ENCODE data around the gene NUMB.

The NUMB gene

DNA sequence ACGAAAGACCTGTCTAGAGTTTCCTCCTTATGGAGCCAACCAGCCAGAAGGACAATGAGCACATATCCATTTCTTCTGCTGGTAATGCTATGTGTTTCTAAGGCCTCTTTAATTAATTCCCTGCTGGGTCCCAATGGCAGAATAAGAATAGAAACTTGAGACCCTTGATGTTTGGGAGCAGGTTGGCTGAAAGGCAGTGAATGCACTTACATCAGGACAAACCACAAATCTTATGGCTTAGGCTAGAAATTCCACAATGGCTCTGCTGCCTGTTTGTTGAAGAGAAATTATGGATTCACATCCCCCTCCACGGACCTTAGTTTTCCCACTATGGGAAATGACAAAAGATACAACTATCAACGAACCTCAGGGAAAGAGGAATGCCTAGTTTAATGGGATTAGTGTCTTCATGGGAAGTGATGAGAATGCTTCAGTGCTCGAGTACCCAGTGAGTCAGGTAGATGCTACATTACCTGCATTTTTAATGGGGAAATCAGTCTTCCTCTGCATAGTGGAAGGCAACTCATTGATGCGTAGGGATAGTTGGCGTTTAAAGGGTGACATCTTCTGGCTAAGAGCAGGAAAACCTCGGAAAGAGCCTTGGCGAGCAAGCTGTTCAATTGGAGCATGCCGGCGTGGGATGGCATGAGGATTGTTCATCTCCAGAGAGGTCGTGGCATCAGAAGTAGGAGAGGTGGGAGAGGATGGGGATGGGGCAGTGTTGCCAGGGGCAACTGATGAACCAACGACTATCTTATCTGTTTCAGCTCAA lies 174.6 kb downstream of the NUMB start:
- DNase-seq = no peak

- DNase-seq = no peak
Measured at GRCh38 chr14:73280903-73281302, 177.4 kb downstream of the NUMB start.

DNA sequence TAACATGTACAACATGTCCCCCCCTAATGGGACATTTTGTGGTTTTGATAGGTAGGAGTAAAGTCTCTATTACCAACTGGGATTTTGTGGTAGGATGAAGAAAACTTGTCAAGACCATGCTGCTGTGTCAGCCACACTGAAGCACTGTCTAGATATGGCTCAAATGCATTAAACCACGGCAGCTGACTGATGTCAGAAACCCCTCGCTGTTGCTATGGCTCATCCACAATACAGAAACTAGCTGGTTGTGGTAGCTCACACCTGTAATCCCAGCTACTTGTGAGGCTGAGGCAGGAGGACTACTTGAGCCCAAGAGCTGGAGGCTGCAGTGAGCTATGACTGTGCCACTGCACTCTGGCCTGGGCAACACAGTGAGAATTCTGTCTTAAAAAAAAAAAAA lies 181.0 kb downstream of the NUMB start:
- no peak for DNase-seq

GRCh38 chr14:73276836-73277235 lies 181.5 kb downstream of the NUMB start:
- no peak for DNase-seq

DNA sequence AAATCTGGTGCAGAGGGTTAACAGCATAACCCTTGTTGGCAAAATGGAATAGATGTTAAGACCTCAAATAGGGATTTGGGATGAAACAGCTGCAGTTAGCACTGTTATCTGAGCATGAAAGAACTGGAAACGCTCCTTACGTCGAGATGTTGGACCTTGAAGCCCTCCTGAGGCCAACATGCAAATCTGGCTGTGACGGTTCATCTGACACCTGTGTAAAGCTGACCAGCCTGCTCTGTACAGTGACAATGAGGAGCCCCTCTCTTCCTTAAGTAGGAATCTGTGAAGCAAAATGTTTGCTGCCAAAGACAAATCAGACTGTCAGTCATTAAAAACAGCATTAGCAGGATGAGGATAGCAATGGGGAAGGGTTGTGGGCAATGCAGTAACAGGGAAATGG lies 184.5 kb downstream of the NUMB start:
- no peak for DNase-seq

GRCh38 chr14:73272393-73272792 lies 186.0 kb downstream of the NUMB start:
- no peak for DNase-seq

- no peak for DNase-seq
Measured at GRCh38 chr14:73269729-73270531, 188.4 kb downstream of the NUMB start.

GRCh38 chr14:73267474-73267873 lies 190.9 kb downstream of the NUMB start:
- no peak for DNase-seq

DNA sequence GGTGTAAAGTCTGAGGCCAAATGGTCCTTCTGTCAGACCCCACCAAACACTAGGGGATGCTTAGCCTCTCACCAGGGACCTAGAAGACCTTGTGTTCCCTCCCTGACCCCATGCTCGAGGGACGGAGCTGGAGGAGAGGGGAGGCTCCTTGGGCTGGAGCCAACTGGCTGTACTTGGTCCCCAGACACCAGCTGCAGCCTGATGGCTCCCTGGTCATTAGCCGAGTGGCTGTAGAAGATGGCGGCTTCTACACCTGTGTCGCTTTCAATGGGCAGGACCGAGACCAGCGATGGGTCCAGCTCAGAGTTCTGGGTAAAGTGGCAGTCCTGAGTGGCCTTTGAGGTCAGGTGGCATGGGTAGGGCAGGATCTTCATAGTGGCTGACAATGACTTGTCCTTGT lies 192.0 kb downstream of the NUMB start:
- no peak for DNase-seq

- no peak for DNase-seq
Measured at GRCh38 chr14:73265721-73266046, 192.7 kb downstream of the NUMB start.

- no peak for DNase-seq
Measured at GRCh38 chr14:73264885-73265720, 193.2 kb downstream of the NUMB start.

- no peak for DNase-seq
Measured at GRCh38 chr14:73264080-73264884, 194.1 kb downstream of the NUMB start.

GRCh38 chr14:73263606-73264005 lies 194.7 kb downstream of the NUMB start:
- DNase-seq = no peak

DNA sequence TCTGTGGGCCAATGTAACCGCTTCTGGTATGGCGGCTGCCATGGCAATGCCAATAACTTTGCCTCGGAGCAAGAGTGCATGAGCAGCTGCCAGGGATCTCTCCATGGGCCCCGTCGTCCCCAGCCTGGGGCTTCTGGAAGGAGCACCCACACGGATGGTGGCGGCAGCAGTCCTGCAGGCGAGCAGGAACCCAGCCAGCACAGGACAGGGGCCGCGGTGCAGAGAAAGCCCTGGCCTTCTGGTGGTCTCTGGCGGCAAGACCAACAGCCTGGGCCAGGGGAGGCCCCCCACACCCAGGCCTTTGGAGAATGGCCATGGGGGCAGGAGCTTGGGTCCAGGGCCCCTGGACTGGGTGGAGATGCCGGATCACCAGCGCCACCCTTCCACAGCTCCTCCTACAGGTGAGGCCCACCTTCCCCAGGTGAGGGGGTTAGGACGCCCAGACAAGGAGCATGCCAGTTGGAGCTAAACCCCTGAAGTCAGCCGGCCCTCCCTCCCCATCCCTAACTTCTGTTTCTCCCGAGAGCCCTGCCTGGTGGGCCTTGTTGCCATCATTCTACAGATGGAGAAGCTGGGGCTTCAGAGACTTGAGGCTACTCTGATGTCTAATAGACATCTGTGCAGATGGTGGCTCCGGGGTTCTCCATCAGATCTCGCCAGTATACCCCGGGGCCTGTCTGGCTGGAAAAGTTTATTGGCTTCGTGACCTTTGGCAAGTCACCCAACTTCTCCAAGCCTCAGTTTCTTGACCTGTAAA lies 195.7 kb downstream of the NUMB start:
- DNase-seq = no peak

GRCh38 chr14:73261520-73262426 lies 196.6 kb downstream of the NUMB start:
- DNase-seq = no peak

GRCh38 chr14:73261075-73261474 lies 197.3 kb downstream of the NUMB start:
- DNase-seq = no peak

- DNase-seq = no peak
Measured at GRCh38 chr14:73260574-73260973, 197.8 kb downstream of the NUMB start.

DNA sequence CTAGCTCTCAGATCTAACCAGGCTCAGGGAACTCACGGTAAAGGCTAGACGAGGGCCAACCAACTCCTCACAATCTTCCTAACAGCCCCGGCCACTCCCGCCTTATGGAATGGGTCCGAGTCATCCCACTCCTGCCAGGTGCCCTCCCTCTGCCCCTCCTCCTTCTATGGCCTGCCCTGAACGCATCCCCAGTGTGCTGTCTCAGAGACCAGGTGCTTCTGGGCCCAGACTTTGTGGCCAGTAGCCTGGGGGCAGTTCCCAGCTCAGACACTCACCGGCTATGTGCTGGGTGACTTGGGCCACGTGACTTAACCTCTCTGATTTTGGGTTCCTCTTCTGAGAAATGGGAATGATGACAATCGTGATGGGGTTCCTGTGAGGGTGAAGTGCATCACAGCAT lies 198.5 kb downstream of the NUMB start:
- no peak for DNase-seq

GRCh38 chr14:73258845-73259611 lies 199.3 kb downstream of the NUMB start:
- no peak for DNase-seq

GRCh38 chr14:73258076-73258475 lies 200.3 kb downstream of the NUMB start:
- DNase-seq = no peak

Measured in CD4-positive, alpha-beta T cell treated with Interleukin-10 for 1 hour (primary cell).